ENCODE data around the gene DRAP1.

DRAP1 gene

GRCh38 chr11:65921876-65922275 lies 2.6 kb downstream of the DRAP1 start:
- Histone ChIP-seq H3K4me2 (ENCODE audit: low read depth, low read length) (no peak overlapping the region), H4K20me1 (ENCODE audit: insufficient read depth, low read length) (no peaks in the 10 kb centered on the region), H3K9me3 (replicated peaks; ENCODE audit: insufficient read depth, low read length) (no peaks in the 10 kb centered on the region), H3K27me3 (replicated peaks; ENCODE audit: insufficient read depth, low read length) (no peaks in the 10 kb centered on the region), H2AFZ (ENCODE audit: low read length) (no peak overlapping the region), H3K4me1 (ENCODE audit: low read length) (peaks cover 8% of the 10 kb centered on the region; the same call in 1 of the 2 replicates), H3K27ac (ENCODE audit: low read length) (no peak overlapping the region), H3K4me3 (ENCODE audit: low read length) (no peak overlapping the region), H3K79me2 (ENCODE audit: low read length) (peaks cover 31% of the 10 kb centered on the region), H3K36me3 (replicated peaks; ENCODE audit: insufficient read depth, low read length) (no peaks in the 10 kb centered on the region), H3K9me2 (replicated peaks; ENCODE audit: insufficient read depth, low read length) (no peaks in the 10 kb centered on the region), H3F3A (ENCODE audit: insufficient read depth, low read length) (no peaks in the 10 kb centered on the region), H3K9ac (ENCODE audit: low read length) (no peak overlapping the region)
- no peak for TF ChIP-seq CTCF (IDR thresholded peaks at IDR 0.05; ENCODE audit: low read length)
- TF ChIP-seq EZH2 (optimal IDR thresholded peaks at IDR 0.05; ENCODE audit: low read depth, low read length) = no peak
- no peak for TF ChIP-seq EZH2phosphoT487 (IDR thresholded peaks at IDR 0.05; ENCODE audit: low read length)
- no peak for DNase-seq

GRCh38 chr11:65922565-65922964 lies 3.3 kb downstream of the DRAP1 start:
- H3K9me2 ChIP-seq (replicated peaks; ENCODE audit: insufficient read depth, low read length) = no peaks in the 10 kb centered on the region
- H3K79me2 ChIP-seq (ENCODE audit: low read length) = peaks cover 25% of the 10 kb centered on the region
- H3K9me3 ChIP-seq (replicated peaks; ENCODE audit: insufficient read depth, low read length) = no peaks in the 10 kb centered on the region
- no peaks in the 10 kb centered on the region for H4K20me1 ChIP-seq (ENCODE audit: insufficient read depth, low read length)
- peaks cover 1% of the 10 kb centered on the region; the same call in 1 of the 2 replicates for H3F3A ChIP-seq (ENCODE audit: insufficient read depth, low read length)
- no peak overlapping the region for H3K27ac ChIP-seq (ENCODE audit: low read length)
- H3K27me3 ChIP-seq (replicated peaks; ENCODE audit: insufficient read depth, low read length) = no peaks in the 10 kb centered on the region
- no peaks in the 10 kb centered on the region for H3K36me3 ChIP-seq (replicated peaks; ENCODE audit: insufficient read depth, low read length)
- H3K4me2 ChIP-seq (ENCODE audit: low read depth, low read length) = no peak overlapping the region
- H2AFZ ChIP-seq (ENCODE audit: low read length) = no peak overlapping the region
- no peak overlapping the region for H3K9ac ChIP-seq (ENCODE audit: low read length)
- H3K4me3 ChIP-seq (ENCODE audit: low read length) = no peak overlapping the region
- DNase-seq = no peak
- H3K4me1 ChIP-seq (ENCODE audit: low read length) = peaks cover 12% of the 10 kb centered on the region
- TF ChIP-seq EZH2 (optimal IDR thresholded peaks at IDR 0.05; ENCODE audit: low read depth, low read length) = no peak
- no peak for TF ChIP-seq EZH2phosphoT487 (IDR thresholded peaks at IDR 0.05; ENCODE audit: low read length)
- TF ChIP-seq CTCF (IDR thresholded peaks at IDR 0.05; ENCODE audit: low read length) = no peak

GRCh38 chr11:65925397-65925796 lies 6.2 kb downstream of the DRAP1 start:
- no peaks in the 10 kb centered on the region for H4K20me1 ChIP-seq (ENCODE audit: insufficient read depth, low read length)
- no peak overlapping the region for H3K4me2 ChIP-seq (ENCODE audit: low read depth, low read length)

More at GRCh38 chr11:65925397-65925796, 6.2 kb downstream of the DRAP1 start:
- Histone ChIP-seq H3K27ac (ENCODE audit: low read length) (no peak overlapping the region), H3K36me3 (replicated peaks; ENCODE audit: insufficient read depth, low read length) (no peaks in the 10 kb centered on the region), H3K9me2 (replicated peaks; ENCODE audit: insufficient read depth, low read length) (no peaks in the 10 kb centered on the region), H2AFZ (ENCODE audit: low read length) (no peak overlapping the region), H3K79me2 (ENCODE audit: low read length) (peaks cover 4% of the 10 kb centered on the region), H3K9ac (ENCODE audit: low read length) (no peak overlapping the region), H3K4me3 (ENCODE audit: low read length) (no peak overlapping the region), H3K27me3 (replicated peaks; ENCODE audit: insufficient read depth, low read length) (no peaks in the 10 kb centered on the region), H3F3A (ENCODE audit: insufficient read depth, low read length) (peaks cover 18% of the 10 kb centered on the region), H3K4me1 (ENCODE audit: low read length) (peaks cover 21% of the 10 kb centered on the region), H3K9me3 (replicated peaks; ENCODE audit: insufficient read depth, low read length) (no peaks in the 10 kb centered on the region)
- no peak for TF ChIP-seq CTCF (IDR thresholded peaks at IDR 0.05; ENCODE audit: low read length)
- no peak for TF ChIP-seq EZH2 (optimal IDR thresholded peaks at IDR 0.05; ENCODE audit: low read depth, low read length)
- no peak for TF ChIP-seq EZH2phosphoT487 (IDR thresholded peaks at IDR 0.05; ENCODE audit: low read length)
- no peak for DNase-seq

Measured in MM.1S (cell line).